CD1c-positive myeloid dendritic cell (primary cell): ENCODE data around the gene TBC1D20.
"Not testable (repeated sequence)": the region's sequence is repeated elsewhere in the genome, so short reads cannot be mapped to it uniquely, and the experiment has no call there.

ENCODE experiments used
- DNase-seq: peaks from one replicate; pipeline ENCODE4 v3.0.0-alpha.2; 2016; ENCODE audit errors: extremely low spot score

TBC1D20 gene

DNA sequence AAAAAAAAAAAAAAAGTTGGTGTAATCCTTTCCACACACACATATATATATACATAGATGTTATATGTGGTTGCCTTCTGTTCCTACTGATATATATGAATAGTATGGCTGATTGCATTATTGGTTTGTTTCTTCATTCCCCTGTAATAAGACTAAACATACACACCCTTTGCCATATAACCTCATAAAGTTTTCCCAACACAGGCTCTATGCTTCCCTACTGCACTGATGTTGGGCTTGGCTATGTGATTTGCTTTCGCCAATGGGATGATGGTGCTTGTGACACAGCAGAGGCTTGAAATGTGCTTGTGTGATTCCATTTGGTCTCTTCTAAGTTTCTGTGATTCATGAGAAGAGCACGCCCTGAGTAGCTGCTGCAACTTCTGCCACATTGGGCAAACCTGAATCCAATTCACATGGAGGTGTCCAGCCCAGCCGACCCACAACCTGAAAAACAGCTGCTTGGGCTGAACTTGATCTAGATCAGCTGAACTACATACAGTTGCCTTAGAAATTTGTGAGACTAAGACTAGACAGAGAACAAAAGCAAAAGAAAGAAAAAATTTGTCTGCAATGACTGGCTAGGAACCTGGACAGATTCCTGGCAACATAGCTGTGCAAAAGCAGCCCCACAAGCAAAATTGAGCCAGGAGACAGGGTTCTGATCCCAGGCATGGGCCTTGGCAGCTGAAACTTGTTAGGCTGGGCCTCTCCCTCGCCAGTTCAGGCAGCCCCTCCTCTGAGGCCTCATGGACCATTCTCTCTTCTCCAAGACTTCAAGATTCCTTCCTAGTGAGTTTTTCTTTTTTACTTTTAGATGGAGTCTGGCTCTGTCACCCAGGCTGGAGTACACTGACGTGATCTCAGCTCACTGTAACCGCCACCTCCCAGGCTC lies 13.4 kb upstream of the TBC1D20 start:
- no peak for DNase-seq

DNA sequence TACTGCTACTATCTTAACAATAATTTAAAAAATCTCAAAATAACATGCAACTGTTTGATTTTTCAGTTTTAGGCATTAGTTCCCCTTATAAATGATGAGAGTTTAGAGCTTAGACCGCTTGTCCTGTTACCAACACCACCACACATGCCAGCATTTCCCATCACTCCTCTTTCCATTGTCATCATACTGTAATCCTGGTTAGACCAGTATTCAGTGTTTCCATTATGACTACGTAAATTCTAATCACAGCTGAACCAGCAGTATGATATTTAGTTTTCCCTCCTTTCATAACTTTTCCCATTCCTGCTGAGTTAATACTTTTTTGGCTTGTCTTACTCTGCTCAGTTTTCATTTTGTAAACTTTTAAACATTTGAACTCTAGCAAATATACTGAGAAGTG lies 12.2 kb upstream of the TBC1D20 start:
- DNase-seq: no peak

DNA sequence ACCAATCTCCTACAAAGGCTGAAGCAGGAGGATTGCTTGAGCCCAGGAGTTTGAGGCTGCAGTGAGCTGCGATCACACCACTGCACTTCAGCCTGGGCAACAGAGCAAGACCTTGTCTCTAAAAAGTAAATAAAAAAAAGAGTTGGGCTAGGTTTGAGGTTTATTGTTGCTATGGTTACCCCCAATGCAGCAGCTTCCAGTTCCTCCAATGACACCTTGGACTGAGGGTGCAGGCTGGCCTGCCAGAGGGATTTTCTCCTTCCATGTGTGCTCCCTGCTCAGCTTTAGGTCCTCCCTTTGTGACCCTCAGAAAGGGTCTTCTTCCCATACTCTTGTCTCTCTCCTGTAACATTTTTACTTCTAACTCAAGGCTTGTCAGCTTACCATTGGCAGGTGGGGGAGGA lies 10.6 kb upstream of the TBC1D20 start:
- no peak for DNase-seq

DNA sequence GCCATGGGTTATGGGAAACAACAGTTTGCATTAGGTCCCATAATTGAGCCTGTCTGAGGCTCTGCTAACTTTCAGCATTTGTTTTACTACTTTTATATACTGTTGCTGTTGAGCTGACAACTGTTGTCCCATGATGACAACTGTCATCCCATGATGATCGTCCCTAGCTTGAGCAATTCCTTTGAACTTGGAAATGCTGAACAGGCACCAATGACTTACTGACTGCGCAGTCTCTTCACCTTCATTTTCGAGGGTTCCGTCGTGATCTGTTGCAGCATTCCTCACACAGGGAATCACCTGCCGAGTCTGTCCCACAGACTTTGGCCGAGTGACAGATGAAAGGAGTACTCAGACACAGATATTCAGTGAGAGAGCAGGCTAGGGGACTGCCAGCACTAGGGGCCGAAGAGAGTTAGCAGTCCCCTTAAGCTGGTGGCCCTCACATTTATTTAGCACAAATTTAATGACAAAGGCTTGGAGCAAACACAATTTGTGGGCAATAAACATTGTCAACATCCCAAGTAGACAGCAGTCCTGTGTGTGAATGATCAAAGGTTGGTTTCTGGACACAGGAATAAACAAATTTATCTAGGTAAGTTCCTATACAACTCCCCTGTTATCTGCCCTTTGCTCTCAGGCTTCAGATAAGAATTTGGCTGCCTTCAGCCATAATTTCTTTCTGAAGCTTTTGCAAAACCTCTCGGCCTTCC lies 10.0 kb upstream of the TBC1D20 start:
- DNase-seq: no peak

DNA sequence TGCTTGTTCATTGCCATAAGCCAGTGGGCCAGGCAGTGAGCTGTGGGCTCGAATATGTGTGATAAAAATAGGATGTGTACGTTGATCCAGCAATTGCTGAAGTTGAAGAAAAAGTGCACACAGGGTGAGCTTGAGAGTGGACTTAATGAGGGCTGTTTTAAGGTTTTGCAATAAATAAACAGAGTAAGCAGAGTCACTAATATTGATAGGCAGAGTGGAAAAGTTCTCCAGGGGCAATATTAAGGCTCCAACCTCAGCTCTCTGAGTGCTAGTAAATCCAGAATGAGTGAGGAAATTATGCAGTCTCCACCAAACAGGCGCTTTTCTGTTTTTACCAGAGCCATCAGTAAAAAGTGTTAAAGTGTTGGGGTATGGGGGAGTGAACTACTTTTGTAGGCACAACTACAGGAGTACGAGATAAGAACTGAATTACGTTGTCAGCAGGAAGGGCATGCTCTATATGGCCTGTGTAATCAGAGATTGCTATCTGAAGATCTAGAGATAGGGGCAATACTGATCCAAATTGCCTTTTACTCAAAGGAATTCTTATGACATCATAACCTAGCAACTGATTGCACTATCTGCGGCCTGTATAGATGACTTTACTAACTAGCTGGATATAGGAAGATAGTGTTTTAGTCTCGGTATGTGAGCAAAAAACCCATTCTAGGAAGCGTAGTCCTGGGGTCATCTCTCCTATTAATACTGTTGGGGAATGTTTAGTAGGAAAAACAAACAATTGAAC lies 7.6 kb upstream of the TBC1D20 start:
- DNase-seq: no peak

DNA sequence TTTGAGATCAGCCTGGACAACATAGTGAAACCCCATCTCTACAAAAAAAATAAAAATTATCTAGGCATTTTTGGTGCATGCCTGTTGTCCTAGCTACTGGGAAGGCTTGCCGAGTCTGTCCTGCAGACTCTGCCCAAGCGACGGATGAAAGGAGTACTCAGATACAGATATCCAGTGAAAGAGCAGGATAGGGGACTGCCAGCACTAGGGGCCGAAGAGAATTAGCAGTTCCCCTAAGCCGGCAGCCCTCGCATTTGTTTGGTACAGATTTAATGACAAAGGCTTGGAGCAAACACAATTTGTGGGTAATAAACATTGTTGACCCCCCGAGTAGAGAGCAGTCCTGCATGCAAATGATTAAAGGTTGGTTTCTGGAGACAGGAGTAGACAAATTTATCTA lies 5.4 kb upstream of the TBC1D20 start:
- DNase-seq: no peak

DNA sequence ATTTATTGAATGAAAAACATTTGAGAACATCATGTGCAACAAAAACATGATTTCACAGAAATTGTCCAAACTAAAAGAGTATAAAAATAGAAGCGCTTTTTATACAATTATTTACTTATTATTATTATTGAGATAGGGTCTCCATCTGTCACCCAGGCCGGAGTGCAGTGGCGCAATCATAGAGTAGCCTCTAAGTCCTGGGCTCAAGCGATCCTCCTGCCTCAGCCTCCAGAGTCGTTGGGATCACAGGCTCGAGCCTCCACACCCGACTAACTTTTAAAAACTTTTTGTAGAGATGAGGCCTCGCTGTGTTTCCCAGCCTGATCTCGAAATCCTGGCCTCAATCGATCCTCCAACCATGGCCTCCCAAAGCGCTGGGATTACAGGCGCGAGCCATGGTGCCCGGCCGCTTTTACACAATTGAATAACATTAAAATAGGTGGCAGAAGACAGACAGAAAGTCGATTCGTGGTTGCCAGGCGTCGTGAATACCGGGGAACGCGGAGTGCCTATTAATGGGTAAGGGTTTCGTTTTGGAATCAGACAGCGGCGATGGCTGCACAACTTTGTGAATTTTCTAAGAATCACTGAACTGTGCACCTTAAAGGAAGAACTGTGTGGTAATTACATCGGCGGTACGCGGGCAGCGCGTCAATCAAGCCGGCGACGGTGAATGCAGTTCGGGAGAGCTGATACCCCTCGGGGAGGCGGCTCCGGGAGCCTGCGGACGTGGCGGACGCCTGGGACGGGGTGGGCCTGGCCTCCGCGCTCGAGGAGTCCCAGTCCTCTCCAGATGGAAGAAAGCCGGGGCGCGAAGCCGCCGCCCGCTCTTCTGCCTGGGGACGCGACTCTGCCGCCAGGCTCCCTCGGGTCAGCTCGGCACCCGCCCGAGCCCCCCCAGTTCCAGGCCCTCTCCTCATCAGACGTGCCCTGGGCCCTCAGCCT lies 807 bp downstream of the TBC1D20 start:
- peak; percentile 26 for DNase-seq

DNA sequence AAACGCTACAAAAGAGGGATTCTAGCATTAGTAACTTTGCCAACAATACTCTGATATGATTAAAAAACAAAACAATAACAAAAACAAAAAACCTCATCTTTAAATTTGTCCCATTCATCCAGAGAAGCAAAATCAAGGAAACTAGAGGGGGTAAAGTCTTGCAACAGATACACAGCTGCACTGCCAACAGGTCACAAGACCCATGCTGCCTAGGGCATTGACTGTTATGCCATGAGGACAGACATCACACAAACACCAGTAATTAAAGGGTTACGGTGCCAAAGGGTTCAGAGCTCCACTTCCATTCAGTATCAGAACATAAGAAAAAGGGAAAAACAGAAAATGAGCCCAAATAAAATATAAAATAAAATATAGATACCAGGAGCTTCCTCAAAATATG lies 1.6 kb downstream of the TBC1D20 start:
- peak; percentile 35 for DNase-seq

DNA sequence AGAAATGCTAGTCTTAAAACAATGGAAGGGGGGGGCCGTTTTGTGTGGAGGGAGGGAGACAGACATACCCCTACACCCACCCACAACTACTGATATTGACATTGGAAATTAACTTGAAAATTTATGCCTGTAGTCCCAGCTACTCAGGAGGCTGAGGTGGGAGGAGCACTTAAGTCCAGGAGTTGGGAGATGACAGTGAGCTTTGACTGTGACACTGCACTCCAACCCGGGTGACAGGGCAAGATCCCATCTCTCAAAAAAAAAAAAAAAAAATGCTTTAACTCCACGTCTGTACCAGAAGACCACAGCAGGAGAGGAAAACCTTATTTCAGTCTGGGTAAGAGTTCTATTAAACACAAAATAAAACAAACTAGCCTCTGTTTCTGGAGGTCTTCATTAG lies 2.2 kb downstream of the TBC1D20 start:
- DNase-seq: no peak

DNA sequence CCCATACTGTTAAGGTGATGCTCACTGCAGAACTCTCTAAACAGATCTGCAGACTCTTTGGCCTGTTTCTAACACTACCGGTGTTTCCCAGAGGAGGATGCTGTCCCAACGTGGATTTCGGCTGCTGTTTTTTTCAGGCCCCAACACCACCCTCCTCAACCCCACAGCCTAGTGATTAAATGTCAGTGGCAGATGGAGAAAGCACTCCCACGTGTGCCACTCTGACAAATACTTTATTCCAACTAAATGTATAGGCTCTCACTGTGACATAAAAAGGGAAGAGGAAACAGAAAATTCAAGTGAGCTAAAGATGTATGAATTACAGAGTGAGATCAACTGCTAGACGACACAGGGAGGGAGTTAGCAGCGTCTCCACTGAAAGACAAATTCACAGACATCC lies 3.6 kb downstream of the TBC1D20 start:
- DNase-seq: peak; percentile 38

DNA sequence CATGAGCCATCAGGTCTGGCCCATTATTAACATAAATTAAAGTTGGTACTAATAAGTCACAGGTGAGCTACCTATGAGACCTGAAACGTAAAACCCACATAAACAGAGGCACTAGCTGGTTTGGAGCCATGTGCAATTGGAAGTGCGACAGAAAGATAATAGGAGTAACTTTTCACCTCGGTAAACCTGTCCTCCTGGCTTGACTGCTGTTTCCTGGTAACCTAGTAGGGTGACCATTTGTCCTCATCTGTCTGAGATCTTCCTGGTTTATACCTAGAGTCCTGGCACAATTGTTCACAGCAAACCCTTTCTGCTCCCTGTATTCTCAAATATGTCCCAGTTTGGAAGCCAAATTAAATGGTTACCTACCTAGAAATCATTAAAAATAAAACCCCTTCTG lies 7.4 kb downstream of the TBC1D20 start:
- no peak for DNase-seq

DNA sequence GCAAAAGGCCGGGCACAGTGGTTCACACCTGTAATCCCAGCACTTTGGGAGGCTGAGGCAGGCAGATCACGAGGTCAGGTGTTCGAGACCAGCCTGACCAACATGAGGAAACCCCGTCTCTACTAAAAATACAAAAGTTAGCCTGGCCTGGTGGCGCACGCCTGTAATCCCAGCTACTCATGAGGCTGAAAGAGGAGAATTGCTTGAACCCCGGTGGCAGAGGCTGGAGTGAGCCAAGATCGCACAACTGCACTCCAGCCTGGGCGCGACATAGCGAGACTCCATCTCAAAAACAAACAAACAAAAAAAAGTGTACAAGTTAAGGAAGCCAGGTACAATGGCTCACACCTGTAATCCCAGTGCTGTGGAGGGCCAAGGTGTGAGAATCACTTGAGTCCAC lies 10.3 kb downstream of the TBC1D20 start:
- not testable (repeated sequence) for DNase-seq

DNA sequence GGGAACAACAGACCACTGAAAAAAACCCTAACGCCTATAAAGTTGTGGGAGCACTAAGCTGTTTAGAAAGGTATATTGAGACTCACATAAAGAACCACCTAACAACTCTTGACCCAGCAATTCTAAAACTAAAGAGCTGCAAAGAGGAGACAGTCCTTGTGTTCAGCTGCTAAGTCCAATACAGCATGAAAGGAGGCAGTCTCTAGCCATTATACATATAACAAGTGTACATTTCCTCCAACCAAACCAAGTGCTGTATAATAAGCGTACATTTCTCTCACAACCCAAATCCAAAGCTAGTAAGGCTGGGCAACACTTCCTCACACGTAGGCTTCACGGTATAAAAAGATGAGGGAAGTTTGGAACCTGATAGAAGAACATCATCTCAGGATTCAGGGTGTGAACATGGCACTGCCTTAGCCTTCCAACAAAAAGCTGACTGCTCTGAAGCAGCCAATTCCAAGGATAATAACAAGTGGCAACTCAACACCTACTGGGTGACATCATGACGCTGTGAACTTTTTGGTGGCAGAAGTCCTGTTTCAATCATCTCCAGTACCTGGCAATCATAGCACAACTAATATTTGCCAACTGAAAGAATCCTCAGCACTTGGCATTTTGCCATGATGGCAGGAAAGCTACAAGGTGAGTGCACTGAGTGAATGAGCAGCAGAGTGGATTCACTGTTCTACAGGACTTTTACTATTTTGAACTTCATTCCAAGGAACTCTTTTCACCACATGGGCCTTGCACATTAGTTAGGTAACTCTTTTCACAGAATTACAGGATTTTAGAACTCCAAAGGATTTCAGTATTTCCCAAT lies 16.6 kb downstream of the TBC1D20 start:
- DNase-seq: no peak

DNA sequence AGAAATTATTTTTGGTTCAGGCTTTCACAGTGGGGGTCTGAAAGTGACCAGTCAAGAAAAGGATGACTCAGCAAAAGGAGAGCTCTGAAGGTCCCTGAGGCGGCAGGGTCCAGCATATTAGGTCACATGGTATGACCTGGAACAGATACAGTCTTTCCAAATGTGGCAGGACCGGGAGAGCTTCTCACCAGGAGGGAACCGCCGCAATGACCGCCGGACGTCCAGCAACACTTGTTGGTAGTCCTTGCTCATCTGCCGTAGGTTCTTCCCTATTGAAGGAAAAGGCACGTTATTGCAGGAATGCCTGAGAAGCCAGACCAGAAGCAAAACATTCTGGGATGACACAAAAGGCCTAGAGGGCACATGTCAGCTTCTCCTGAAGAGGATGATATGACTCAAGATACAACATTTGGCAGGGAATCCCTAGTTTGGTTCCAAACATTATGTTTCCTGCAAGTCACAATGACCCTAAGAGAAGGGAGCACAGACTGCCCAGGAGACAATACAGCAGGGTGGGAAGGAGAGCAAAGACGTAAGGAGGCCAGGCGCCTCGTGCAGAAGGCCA lies 17.4 kb downstream of the TBC1D20 start:
- DNase-seq: no peak

DNA sequence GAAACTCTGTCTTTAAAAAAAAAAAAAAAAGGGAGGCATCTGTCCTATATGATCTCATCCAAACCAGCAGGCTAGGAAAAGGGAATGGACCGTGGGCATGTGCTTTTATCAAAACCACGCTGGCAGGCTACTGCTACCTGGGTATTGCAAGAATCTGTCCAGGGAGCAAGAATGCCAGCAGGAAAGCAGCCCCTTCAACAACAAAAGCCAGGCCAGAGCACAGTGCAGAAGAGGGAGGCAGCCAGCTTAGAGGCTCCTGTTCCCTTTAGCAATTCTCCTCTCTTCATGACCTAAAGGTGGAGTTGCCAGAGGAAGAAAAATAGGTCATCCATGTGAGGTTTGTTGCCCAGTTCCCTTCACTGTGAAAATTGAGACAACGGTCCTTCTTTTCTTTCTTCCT lies 18.2 kb downstream of the TBC1D20 start:
- no peak for DNase-seq

DNA sequence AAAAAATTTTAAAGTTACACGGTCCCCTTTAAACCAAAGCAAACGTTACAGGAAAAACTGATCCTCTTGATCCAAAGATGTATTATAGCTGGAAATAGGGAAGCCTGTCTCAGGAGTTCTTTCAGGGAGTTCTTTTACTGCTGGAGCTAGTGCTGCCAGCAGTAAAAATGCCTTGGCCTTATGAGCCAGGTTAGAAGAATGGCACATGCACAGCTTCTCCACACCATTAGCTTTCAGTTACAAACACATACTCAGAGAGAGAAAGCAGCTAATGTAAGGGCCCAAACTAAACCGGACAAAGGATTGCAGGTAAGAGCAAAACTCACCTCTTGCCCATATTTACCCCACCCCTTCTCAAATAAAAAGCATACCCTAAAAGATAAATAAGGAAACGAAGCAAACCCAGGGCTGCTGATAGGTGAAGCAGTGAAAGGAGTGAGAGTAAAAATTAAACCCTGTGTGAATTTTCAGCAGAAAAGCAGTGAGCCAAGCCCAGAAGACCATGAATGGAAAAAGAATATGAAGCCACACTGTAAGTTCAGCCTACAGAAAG lies 19.0 kb downstream of the TBC1D20 start:
- DNase-seq: no peak

DNA sequence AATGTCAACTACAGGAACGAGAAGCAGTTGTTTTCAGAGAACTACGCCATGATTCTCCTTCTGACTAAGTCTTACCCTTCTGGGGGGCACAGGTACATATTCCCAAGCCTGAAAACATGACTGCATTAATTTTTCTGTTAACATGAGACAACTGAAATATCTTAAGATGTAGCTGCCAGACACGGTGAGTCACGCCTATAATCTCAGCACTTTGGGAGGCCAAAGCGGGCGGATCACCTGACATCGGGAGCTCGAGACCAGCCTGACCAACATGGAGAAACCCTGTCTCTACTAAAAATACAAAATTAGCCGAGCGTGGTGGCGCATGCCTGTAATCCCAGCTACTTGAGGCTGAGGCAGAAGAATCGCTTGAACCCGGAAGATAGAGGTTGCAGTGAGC lies 21.7 kb downstream of the TBC1D20 start:
- no peak for DNase-seq

DNA sequence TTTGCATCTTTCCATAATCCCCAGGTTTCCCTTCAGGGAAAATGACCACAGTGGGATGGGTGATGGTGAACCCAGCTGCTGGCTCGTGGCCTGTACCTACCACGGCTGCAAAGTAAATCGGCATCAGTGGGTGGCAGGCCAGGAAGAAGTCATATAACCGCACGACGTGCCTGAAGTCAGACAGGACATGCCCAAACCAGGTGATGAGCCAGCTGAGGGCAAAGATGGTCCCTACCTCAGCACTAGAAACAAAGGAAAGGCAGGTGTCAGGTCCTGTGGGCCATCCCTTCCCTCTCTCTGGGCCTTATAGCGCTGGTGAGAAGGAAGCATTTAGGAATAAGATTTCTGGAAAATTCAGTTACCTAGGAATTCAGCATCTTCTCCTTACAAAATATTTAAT lies 22.2 kb downstream of the TBC1D20 start:
- no peak for DNase-seq

DNA sequence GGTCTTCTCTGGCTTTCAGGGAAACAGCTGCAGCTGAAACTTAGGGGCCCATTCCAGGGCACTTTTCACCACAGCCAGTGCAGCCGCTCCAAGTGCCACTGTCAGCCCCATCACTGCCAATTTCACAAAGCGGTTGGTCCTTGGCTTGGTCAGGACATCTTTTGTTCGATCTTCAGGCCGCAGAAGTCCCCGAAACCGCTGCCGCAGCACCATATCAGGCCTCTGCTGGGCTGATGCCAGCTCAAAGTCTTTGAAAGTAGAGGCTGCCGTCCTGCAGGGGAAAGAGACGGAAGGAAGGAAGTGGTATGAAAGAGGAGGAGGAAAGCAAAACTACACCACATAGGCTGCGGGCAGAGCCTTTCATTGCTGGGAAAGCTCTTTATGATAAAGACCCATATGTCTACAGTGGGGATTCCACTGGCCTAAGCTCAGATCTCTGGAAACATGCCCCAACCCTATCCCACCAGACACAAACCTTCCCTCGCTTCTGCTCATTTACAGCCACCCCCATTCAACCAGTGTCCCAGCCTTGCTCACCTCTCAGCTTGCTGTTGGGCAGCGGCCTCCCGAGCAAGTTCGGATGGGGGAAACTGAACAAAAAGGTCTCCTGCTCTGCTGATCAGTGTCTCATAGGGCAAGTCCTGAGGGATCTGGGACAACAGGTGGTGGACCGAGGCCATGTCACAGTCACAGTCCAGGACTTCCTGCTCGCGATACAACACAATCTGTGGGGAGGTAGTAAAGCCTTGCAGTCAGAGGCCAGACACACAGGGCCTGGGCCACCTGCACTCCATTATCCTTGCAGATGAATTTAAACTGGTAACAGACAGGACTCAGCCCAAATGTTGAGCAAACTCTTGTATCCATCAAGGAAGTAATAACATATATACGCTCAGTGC lies 23.5 kb downstream of the TBC1D20 start:
- no peak for DNase-seq
